ENCODE measurements around the gene MKI67.
"Not testable (repeated sequence)": the region's sequence is repeated elsewhere in the genome, so short reads cannot be mapped to it uniquely, and the experiment has no call there.

Gene MKI67

GRCh38 chr10:128125944-128126764, at the start of gene MKI67:
TSS of gene MKI67 (minus strand) at chr10:128126423. CDS start at chr10:128125667, 756 bp downstream.
- H3K27me3 ChIP-seq (ENCODE audit: insufficient read depth, insufficient read length): no peaks in the 10 kb centered on the region
- peaks cover 35% of the 10 kb centered on the region for H3K36me3 ChIP-seq (ENCODE audit: insufficient read depth, insufficient read length, low read length)
- peak within 1 kb of the TSS; percentile 87 for H3K9ac ChIP-seq (ENCODE audit: insufficient read length, low read depth)
- TF ChIP-seq YY1 (IDR thresholded peaks at IDR 0.05; ENCODE audit: insufficient read depth, insufficient read length) (no peak), ZNF274 (IDR thresholded peaks at IDR 0.05; ENCODE audit: low read depth, low read length) (no peak), SUZ12 (IDR thresholded peaks at IDR 0.05; ENCODE audit: extremely low read depth, insufficient read depth, insufficient read length) (no peak)
- no peaks in the 10 kb centered on the region for H3K4me1 ChIP-seq (ENCODE audit: insufficient read depth, insufficient read length)
- H3K9me3 ChIP-seq (ENCODE audit: insufficient read depth, low read length): no peaks in the 10 kb centered on the region
- H3K4me3 ChIP-seq (ENCODE audit: insufficient read length, low read depth): peak within 1 kb of the TSS; percentile 71
- peak; percentile 67 for DNase-seq (ENCODE audit: low read depth, low spot score)

- no peak overlapping the region for H3K9ac ChIP-seq (ENCODE audit: insufficient read length, low read depth)
- H3K4me1 ChIP-seq (ENCODE audit: insufficient read depth, insufficient read length): no peaks in the 10 kb centered on the region
- H3K4me3 ChIP-seq (ENCODE audit: insufficient read length, low read depth): no peak overlapping the region
- TF ChIP-seq YY1 (IDR thresholded peaks at IDR 0.05; ENCODE audit: insufficient read depth, insufficient read length) (no peak), SUZ12 (IDR thresholded peaks at IDR 0.05; ENCODE audit: extremely low read depth, insufficient read depth, insufficient read length) (no peak), ZNF274 (IDR thresholded peaks at IDR 0.05; ENCODE audit: low read depth, low read length) (no peak)
- no peak for DNase-seq (ENCODE audit: low read depth, low spot score)
- no peaks in the 10 kb centered on the region for H3K27me3 ChIP-seq (ENCODE audit: insufficient read depth, insufficient read length)
- peaks cover 37% of the 10 kb centered on the region for H3K9me3 ChIP-seq (ENCODE audit: insufficient read depth, low read length)
- no peaks in the 10 kb centered on the region for H3K36me3 ChIP-seq (ENCODE audit: insufficient read depth, insufficient read length, low read length)
These were observed 48.6 kb upstream of the MKI67 start for GRCh38 chr10:128174581-128175559.

- H3K9ac ChIP-seq (ENCODE audit: insufficient read length, low read depth): no peak overlapping the region
- TF ChIP-seq YY1 (IDR thresholded peaks at IDR 0.05; ENCODE audit: insufficient read depth, insufficient read length): no peak
- TF ChIP-seq ZNF274 (IDR thresholded peaks at IDR 0.05; ENCODE audit: low read depth, low read length): no peak
- TF ChIP-seq SUZ12 (IDR thresholded peaks at IDR 0.05; ENCODE audit: extremely low read depth, insufficient read depth, insufficient read length): no peak
- no peak for DNase-seq (ENCODE audit: low read depth, low spot score)
- H3K4me3 ChIP-seq (ENCODE audit: insufficient read length, low read depth): no peak overlapping the region
- no peaks in the 10 kb centered on the region for H3K27me3 ChIP-seq (ENCODE audit: insufficient read depth, insufficient read length)
- no peaks in the 10 kb centered on the region for H3K36me3 ChIP-seq (ENCODE audit: insufficient read depth, insufficient read length, low read length)
- peaks cover 37% of the 10 kb centered on the region for H3K9me3 ChIP-seq (ENCODE audit: insufficient read depth, low read length)
- H3K4me1 ChIP-seq (ENCODE audit: insufficient read depth, insufficient read length): no peaks in the 10 kb centered on the region
These were observed 47.2 kb upstream of the MKI67 start for GRCh38 chr10:128173386-128173785.

- H3K27me3 ChIP-seq (ENCODE audit: insufficient read depth, insufficient read length): no peaks in the 10 kb centered on the region
- H3K36me3 ChIP-seq (ENCODE audit: insufficient read depth, insufficient read length, low read length): no peaks in the 10 kb centered on the region
- no peak overlapping the region for H3K4me3 ChIP-seq (ENCODE audit: insufficient read length, low read depth)
- peaks cover 37% of the 10 kb centered on the region for H3K9me3 ChIP-seq (ENCODE audit: insufficient read depth, low read length)
- TF ChIP-seq SUZ12 (IDR thresholded peaks at IDR 0.05; ENCODE audit: extremely low read depth, insufficient read depth, insufficient read length) (no peak), ZNF274 (IDR thresholded peaks at IDR 0.05; ENCODE audit: low read depth, low read length) (no peak), YY1 (IDR thresholded peaks at IDR 0.05; ENCODE audit: insufficient read depth, insufficient read length) (no peak)
- no peak overlapping the region for H3K9ac ChIP-seq (ENCODE audit: insufficient read length, low read depth)
- no peak for DNase-seq (ENCODE audit: low read depth, low spot score)
- no peaks in the 10 kb centered on the region for H3K4me1 ChIP-seq (ENCODE audit: insufficient read depth, insufficient read length)
These were observed 46.5 kb upstream of the MKI67 start for GRCh38 chr10:128172756-128173155.

GRCh38 chr10:128169811-128170379, 43.7 kb upstream of the MKI67 start:
- TF ChIP-seq ZNF274 (IDR thresholded peaks at IDR 0.05; ENCODE audit: low read depth, low read length): no peak
- no peak overlapping the region for H3K4me3 ChIP-seq (ENCODE audit: insufficient read length, low read depth)
- H3K27me3 ChIP-seq (ENCODE audit: insufficient read depth, insufficient read length): no peaks in the 10 kb centered on the region
- no peaks in the 10 kb centered on the region for H3K4me1 ChIP-seq (ENCODE audit: insufficient read depth, insufficient read length)
- no peaks in the 10 kb centered on the region for H3K36me3 ChIP-seq (ENCODE audit: insufficient read depth, insufficient read length, low read length)
- no peak overlapping the region for H3K9ac ChIP-seq (ENCODE audit: insufficient read length, low read depth)
- no peak for DNase-seq (ENCODE audit: low read depth, low spot score)
- H3K9me3 ChIP-seq (ENCODE audit: insufficient read depth, low read length): peaks cover 24% of the 10 kb centered on the region

GRCh38 chr10:128167926-128168520, 41.8 kb upstream of the MKI67 start:
- Histone ChIP-seq H3K36me3 (ENCODE audit: insufficient read depth, insufficient read length, low read length) (no peaks in the 10 kb centered on the region), H3K9ac (ENCODE audit: insufficient read length, low read depth) (no peak overlapping the region), H3K9me3 (ENCODE audit: insufficient read depth, low read length) (peaks cover 8% of the 10 kb centered on the region; the same call in 1 of the 2 replicates), H3K4me3 (ENCODE audit: insufficient read length, low read depth) (no peak overlapping the region), H3K4me1 (ENCODE audit: insufficient read depth, insufficient read length) (peaks cover 3% of the 10 kb centered on the region), H3K27me3 (ENCODE audit: insufficient read depth, insufficient read length) (no peaks in the 10 kb centered on the region)
- TF ChIP-seq YY1 (IDR thresholded peaks at IDR 0.05; ENCODE audit: insufficient read depth, insufficient read length) (no peak), ZNF274 (IDR thresholded peaks at IDR 0.05; ENCODE audit: low read depth, low read length) (no peak), SUZ12 (IDR thresholded peaks at IDR 0.05; ENCODE audit: extremely low read depth, insufficient read depth, insufficient read length) (no peak)
- no peak for DNase-seq (ENCODE audit: low read depth, low spot score)

GRCh38 chr10:128167123-128167522, 40.9 kb upstream of the MKI67 start:
- not testable (repeated sequence) for H3K27me3 ChIP-seq (ENCODE audit: insufficient read depth, insufficient read length); H3K4me3 ChIP-seq (ENCODE audit: insufficient read length, low read depth); H3K9ac ChIP-seq (ENCODE audit: insufficient read length, low read depth); H3K36me3 ChIP-seq (ENCODE audit: insufficient read depth, insufficient read length, low read length); H3K9me3 ChIP-seq (ENCODE audit: insufficient read depth, low read length); H3K4me1 ChIP-seq (ENCODE audit: insufficient read depth, insufficient read length); DNase-seq (ENCODE audit: low read depth, low spot score)
